Fibroblast of the aortic adventitia (primary cell): ENCODE measurements around the gene EYS. TPM values are rescaled to one million over a fixed set of nuclear protein-coding genes. Genes with fewer than 3 reads are reported as not detected.

ENCODE experiments used
- DNase-seq: peaks from one replicate; pipeline ENCODE4 v3.0.0-alpha.2; 2010; ENCODE audit warnings: low read depth
- H3K4me3 ChIP-seq: 2 replicates; pipeline ENCODE4 v1.5.1; 2011; ENCODE audit warnings: low read depth, mild to moderate bottlenecking, control low read depth, low read length, moderate library complexity
- CTCF ChIP-seq: IDR thresholded peaks from 2 replicates; pipeline ENCODE4 v1.5.1; 2011; ENCODE audit warnings: mild to moderate bottlenecking, low read length, control low read depth, inconsistent platforms; ENCODE audit not compliant: insufficient read depth
- total RNA-seq: library from RNA; depleted of rRNA; stranded (reverse); fragments of >200 nt; gene quantifications from 2 replicates; pipeline ENCODE4 v1.2.3, GENCODE V29; 2012; ENCODE audit warnings: low replicate concordance

Gene EYS
- total RNA-seq, 1 donor, result 0.09 TPM

GRCh38 chr6:64310214-64310613 is 1396.8 kb downstream of the EYS start:
- no peak for DNase-seq
- no peak for TF ChIP-seq CTCF
- H3K4me3 ChIP-seq, result no peak overlapping the region

DNA sequence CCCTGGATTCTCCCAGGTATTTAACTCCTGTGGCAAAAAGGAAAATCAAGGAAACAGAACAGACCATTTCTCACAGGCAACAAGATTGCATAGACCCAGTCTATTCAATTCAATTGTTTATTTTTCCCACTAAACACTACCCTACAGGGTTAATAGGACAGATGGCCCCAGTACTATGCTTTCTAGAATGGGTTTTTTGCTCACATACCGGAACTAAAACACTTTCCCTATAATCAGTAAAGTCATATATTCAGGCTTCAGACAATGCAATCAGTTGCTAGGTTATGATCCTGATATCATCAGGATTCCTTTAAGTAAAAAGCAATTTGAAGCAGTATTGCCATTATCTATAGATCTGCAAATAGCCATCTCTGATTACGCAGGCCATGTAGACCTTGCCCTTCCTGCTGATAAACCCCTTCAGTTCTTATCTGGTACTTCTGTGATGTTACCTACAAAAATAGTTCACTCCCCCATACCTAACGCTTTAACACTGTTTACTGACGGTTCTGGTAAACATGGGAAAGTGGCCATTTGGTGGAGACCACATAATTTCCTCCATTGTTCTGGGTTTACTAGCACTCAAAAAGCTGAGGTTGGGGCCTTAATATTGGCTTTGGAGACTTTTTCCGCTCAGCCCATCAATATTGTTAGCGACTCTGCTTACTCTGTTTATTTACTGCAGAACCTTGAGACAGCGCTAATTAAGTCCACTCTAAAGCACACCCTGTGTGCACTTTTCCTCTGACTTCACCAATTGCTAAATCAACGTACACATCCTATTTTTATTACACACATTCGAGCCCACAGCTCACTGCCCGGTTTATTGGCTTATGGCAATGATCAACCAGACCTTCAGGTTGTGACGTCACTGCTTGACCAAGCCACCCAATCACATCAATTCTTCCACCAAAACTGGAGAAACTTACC is 1405.5 kb downstream of the EYS start:
- DNase-seq, result no peak
- H3K4me3 ChIP-seq, result no peak overlapping the region
- TF ChIP-seq CTCF, result no peak

DNA sequence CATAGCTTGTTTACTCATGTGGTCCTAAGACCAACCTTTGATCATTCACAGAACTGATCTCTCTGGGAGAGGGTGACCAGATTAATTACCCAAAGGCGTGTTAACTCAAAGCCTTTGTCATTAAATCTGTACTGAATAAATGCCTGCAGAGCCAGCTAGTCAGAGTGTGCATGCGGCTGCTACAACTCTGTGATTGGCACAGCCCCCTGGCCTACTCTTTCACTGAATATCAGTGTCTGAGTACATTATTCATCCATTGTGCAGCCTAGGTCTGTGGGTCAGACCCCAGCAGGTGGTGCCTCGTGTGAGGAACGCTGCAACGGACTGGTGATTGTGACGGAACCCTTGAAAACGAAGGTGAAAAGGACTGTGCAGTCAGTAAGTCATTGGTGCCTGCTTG is 1407.8 kb downstream of the EYS start:
- no peak for DNase-seq
- no peak for TF ChIP-seq CTCF
- no peak overlapping the region for H3K4me3 ChIP-seq

GRCh38 chr6:64294034-64294433 is 1413.0 kb downstream of the EYS start:
- no peak overlapping the region for H3K4me3 ChIP-seq
- DNase-seq, result no peak
- TF ChIP-seq CTCF, result no peak

DNA sequence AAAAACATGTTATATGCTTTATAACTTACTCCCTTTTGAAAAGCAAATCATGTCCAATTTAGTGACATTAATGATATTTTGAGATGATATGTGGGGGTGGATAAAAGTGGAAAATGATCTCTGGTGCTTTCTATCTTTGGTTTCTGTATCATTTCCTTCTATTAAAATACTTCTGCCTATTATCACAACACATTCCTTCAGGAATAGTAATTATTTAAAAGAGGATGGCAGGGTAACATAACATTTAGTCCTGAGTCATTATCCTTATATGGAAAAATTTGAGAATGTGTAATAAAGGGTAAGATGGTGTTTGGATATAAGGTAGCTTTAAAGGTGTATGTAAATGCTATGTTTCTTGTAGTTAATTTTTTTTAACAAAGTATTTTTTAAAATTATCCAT is 1413.7 kb downstream of the EYS start:
- no peak for TF ChIP-seq CTCF
- H3K4me3 ChIP-seq, result no peak overlapping the region
- DNase-seq, result no peak

DNA sequence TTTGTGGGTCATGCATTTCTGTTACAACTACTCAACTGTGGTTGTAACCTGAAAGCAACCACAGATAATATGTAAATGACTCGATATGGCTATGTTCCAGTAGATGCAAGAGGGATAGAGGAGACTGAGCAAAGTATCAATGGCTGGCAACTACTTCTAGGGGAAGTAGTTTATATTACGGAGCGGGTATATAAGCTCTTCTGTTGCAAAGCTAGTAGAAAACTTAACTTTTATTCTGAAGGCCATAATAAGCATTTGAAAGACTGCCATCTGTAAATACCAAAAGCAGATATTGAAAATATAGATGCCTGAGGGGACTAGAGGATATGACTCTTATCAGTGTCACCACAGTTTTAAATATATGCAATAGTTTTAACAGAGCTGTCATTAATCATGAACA is 1416.2 kb downstream of the EYS start:
- DNase-seq, result no peak
- no peak for TF ChIP-seq CTCF
- H3K4me3 ChIP-seq, result no peak overlapping the region
